GM10248 (cell line): ENCODE results near the gene MYBPC1.

Source experiments
- CTCF ChIA-PET: fragments of 300-600 bp; sonication (Branson Sonifier 250); formaldehyde crosslinking; extraction: SDS; loops from one replicate; lab custom pipeline; 2021; ENCODE audit warnings: antibody characterized with exemption; lab: Yijun Ruan, JAX
- POLR2A ChIA-PET: fragments of 350-650 bp; sonication (Branson Sonifier 250); formaldehyde crosslinking; extraction: SDS; loops from one replicate; lab custom pipeline; 2020; ENCODE audit warnings: antibody characterized with exemption; lab: Yijun Ruan, JAX
- DNase-seq: peaks from one replicate; pipeline ENCODE4 v3.0.0; 2012; ENCODE audit errors: extremely low spot score
- TF ChIP-seq, protein P1 (sequence below): IDR thresholded peaks from 2 replicates; pipeline ENCODE4 v1.5.1; 2012; ENCODE audit warnings: mild to moderate bottlenecking, low read depth; ENCODE audit errors: extremely low read depth, missing control alignments, control extremely low read depth

Gene MYBPC1

GRCh38 chr12:101698800-101699347, 104.1 kb downstream of the MYBPC1 start:
- DNase-seq: peak; percentile 26
- CTCF ChIA-PET: interaction anchor here (0.8 to 3.2 kb wide), 6 partner anchors 9 to 73 kb away, joined by 3 to 12 read pairs (median 4); no protein-coding TSS in a partner anchor
- TF ChIP-seq, protein P1, sequence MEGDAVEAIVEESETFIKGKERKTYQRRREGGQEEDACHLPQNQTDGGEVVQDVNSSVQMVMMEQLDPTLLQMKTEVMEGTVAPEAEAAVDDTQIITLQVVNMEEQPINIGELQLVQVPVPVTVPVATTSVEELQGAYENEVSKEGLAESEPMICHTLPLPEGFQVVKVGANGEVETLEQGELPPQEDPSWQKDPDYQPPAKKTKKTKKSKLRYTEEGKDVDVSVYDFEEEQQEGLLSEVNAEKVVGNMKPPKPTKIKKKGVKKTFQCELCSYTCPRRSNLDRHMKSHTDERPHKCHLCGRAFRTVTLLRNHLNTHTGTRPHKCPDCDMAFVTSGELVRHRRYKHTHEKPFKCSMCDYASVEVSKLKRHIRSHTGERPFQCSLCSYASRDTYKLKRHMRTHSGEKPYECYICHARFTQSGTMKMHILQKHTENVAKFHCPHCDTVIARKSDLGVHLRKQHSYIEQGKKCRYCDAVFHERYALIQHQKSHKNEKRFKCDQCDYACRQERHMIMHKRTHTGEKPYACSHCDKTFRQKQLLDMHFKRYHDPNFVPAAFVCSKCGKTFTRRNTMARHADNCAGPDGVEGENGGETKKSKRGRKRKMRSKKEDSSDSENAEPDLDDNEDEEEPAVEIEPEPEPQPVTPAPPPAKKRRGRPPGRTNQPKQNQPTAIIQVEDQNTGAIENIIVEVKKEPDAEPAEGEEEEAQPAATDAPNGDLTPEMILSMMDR: peak; percentile 22
- POLR2A ChIA-PET: no interaction called here

- POLR2A ChIA-PET: no interaction called here
- CTCF ChIA-PET: interaction anchor here (1.5 to 3.2 kb wide), 2 partner anchors 7 to 1154 kb away, joined by 3 to 12 read pairs; no protein-coding TSS in a partner anchor
- TF ChIP-seq, protein P1: no peak
- no peak for DNase-seq
Measured at GRCh38 chr12:101700299-101700820, 105.6 kb downstream of the MYBPC1 start.

DNA sequence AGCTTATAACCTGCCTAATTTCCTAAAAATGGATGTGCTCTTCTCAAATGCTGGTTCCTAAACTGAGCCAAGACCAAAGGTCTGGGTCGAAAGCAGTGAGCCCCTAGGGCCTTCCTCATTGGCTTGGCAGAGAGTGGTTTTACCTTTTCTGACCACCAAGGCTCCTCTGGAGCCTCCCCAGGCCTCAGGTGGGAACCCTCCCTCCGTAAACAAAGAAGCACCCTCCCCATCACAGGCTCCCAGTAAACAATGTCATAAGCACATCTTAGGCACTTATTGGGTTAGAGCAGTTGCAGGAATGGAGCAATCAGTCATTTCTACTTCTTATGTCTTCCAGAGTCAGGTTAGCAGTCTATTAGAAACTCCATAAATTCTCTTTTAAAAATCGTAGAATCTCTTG, 108.7 kb downstream of the MYBPC1 start:
- no peak for DNase-seq
- ChIA-PET CTCF (interaction anchor here (1.1 kb wide), 1 partner anchor 37 kb away, joined by 3 read pairs; no protein-coding TSS in a partner anchor), POLR2A (no interaction called here)
- TF ChIP-seq, protein P1: no peak

GRCh38 chr12:101706403-101706802, 111.6 kb downstream of the MYBPC1 start:
- ChIA-PET CTCF (interaction anchor here (0.6 to 1.2 kb wide), 3 partner anchors 9 to 61 kb away, joined by 3 to 4 read pairs (median 3); no protein-coding TSS in a partner anchor), POLR2A (no interaction called here)
- no peak for DNase-seq
- TF ChIP-seq, protein P1: no peak

- TF ChIP-seq, protein P1: no peak
- CTCF ChIA-PET: interaction anchor here (1.0 to 2.5 kb wide), 4 partner anchors 8 to 52 kb away, joined by 3 to 12 read pairs (median 4); partner anchors contain the start of gene CHPT1
- no peak for DNase-seq
- POLR2A ChIA-PET: no interaction called here
Measured at GRCh38 chr12:101707131-101707782, 112.5 kb downstream of the MYBPC1 start.

- TF ChIP-seq, protein P1: no peak
- ChIA-PET POLR2A (no interaction called here), CTCF (interaction anchor here (1.0 kb wide), 1 partner anchor 9 kb away, joined by 3 read pairs; no protein-coding TSS in a partner anchor)
- DNase-seq: no peak
Measured at GRCh38 chr12:101710288-101710687, 115.5 kb downstream of the MYBPC1 start.
